NT2/D1 (cell line): ENCODE measurements around the gene F2RL2.

Source experiments
- DNase-seq: peaks from one replicate; pipeline ENCODE4 v3.0.0-alpha.2; 2011; ENCODE audit warnings: low read depth, low spot score
- H3K27me3 ChIP-seq: 2 replicates; pipeline ENCODE4 v1.6.0; 2011; ENCODE audit warnings: mild to moderate bottlenecking; ENCODE audit not compliant: insufficient read length, insufficient read depth
- H3K36me3 ChIP-seq: 2 replicates; pipeline ENCODE4 v1.6.1; 2011; ENCODE audit warnings: mild to moderate bottlenecking, low read length, mixed read lengths; ENCODE audit not compliant: insufficient read depth, insufficient read length
- H3K4me1 ChIP-seq: 2 replicates; pipeline ENCODE4 v1.5.1; 2011; ENCODE audit not compliant: insufficient read depth, insufficient read length
- H3K4me3 ChIP-seq: 2 replicates; pipeline ENCODE4 v1.5.1; 2011; ENCODE audit warnings: low read depth; ENCODE audit not compliant: insufficient read length
- H3K9ac ChIP-seq: 2 replicates; pipeline ENCODE4 v1.6.0; 2011; ENCODE audit warnings: low read depth; ENCODE audit not compliant: insufficient read length
- H3K9me3 ChIP-seq: 2 replicates; pipeline ENCODE4 v1.5.1; 2011; ENCODE audit warnings: mild to moderate bottlenecking, low read length; ENCODE audit not compliant: insufficient read depth
- SUZ12 ChIP-seq: IDR thresholded peaks from 2 replicates; pipeline ENCODE4 v1.6.1; 2011; ENCODE audit not compliant: insufficient read length, insufficient read depth; ENCODE audit errors: extremely low read depth
- YY1 ChIP-seq: IDR thresholded peaks from 2 replicates; pipeline ENCODE4 v1.6.1; 2011; ENCODE audit not compliant: insufficient read length, insufficient read depth
- ZNF274 ChIP-seq: IDR thresholded peaks from 2 replicates; pipeline ENCODE4 v1.6.1; 2011; ENCODE audit warnings: mild to moderate bottlenecking, low read depth, low read length

The F2RL2 gene

GRCh38 chr5:76660360-76660759 lies 37.2 kb upstream of the F2RL2 start:
- Histone ChIP-seq H3K36me3 (no peaks in the 10 kb centered on the region), H3K27me3 (no peaks in the 10 kb centered on the region), H3K9me3 (no peaks in the 10 kb centered on the region), H3K4me3 (no peak overlapping the region), H3K4me1 (no peaks in the 10 kb centered on the region), H3K9ac (no peak overlapping the region)
- TF ChIP-seq SUZ12 (no peak), ZNF274 (no peak)
- DNase-seq: no peak

DNA sequence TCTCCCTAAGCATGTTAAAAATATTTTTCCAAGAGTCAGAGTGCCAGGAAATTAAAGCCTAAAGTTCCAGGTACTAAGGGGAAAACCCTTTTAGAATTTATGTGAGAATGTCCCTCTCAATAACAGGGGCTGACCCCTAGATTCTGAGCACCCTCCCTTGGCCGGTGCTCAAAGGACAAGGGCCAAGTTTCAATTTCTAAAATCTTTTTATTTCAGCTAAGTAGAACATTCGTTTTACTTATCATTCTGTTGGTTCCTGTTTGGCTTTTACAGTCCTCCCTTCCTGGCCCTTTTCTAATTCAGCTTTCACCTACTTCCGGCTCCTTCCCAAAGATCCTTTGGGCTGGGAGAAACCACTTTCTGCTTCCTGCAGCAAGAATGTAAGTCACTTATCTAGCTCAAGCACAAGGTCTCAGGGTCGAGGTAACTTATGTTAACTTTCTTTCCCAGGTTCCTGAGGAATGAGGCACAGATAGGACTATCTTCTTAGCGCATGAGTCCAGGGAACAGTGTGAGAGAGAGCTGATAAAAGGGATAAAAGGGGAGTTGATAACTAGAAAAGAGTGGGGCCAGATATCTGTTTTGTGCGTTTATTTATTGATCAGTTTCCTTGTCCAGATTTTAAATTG lies 34.6 kb upstream of the F2RL2 start:
- TF ChIP-seq SUZ12 (no peak), ZNF274 (no peak), YY1 (no peak)

GRCh38 chr5:76657091-76657490 lies 33.9 kb upstream of the F2RL2 start:
- DNase-seq: no peak
- no peaks in the 10 kb centered on the region for H3K27me3 ChIP-seq
- no peak overlapping the region for H3K4me3 ChIP-seq
- H3K9me3 ChIP-seq: no peaks in the 10 kb centered on the region
- H3K4me1 ChIP-seq: no peaks in the 10 kb centered on the region
- no peaks in the 10 kb centered on the region for H3K36me3 ChIP-seq
- no peak for TF ChIP-seq ZNF274
- TF ChIP-seq YY1: no peak
- TF ChIP-seq SUZ12: no peak
- H3K9ac ChIP-seq: no peak overlapping the region

More for the DNA sequence above, 34.6 kb upstream of the F2RL2 start:
- Histone ChIP-seq H3K27me3 (no peaks in the 10 kb centered on the region), H3K4me1 (no peaks in the 10 kb centered on the region), H3K4me3 (no peak overlapping the region), H3K9ac (no peak overlapping the region), H3K36me3 (no peaks in the 10 kb centered on the region), H3K9me3 (no peaks in the 10 kb centered on the region)
- DNase-seq: no peak

- no peaks in the 10 kb centered on the region for H3K36me3 ChIP-seq
- H3K4me1 ChIP-seq: no peaks in the 10 kb centered on the region
- TF ChIP-seq ZNF274: no peak
- TF ChIP-seq SUZ12: no peak
- no peak for TF ChIP-seq YY1
- H3K9me3 ChIP-seq: peaks cover 16% of the 10 kb centered on the region; the same call in 1 of the 2 replicates
- H3K4me3 ChIP-seq: no peak overlapping the region
- no peak for DNase-seq
- H3K9ac ChIP-seq: no peak overlapping the region
- H3K27me3 ChIP-seq: no peaks in the 10 kb centered on the region
Observed at GRCh38 chr5:76652809-76653414, 29.7 kb upstream of the F2RL2 start.

DNA sequence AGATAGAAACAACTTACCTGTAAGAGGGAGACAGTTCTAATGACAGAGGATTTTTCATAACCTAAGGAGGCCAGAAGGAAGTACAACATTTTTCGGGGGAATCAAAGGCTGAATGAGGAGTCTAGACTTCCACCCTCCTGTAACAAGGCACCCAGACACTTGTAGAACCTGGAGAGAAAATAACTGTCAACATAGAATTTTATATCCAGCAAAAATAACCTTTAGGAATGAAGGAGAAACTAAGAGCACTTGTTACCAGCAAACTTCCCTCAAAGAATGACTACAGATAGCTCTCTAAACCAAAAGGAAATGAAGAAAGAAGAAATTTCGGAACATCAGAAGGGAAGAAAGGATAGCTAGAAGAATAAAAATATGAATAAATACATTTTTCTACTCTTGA lies 25.9 kb upstream of the F2RL2 start:
- TF ChIP-seq YY1: no peak
- Histone ChIP-seq H3K36me3 (no peaks in the 10 kb centered on the region), H3K4me1 (no peaks in the 10 kb centered on the region)

DNA sequence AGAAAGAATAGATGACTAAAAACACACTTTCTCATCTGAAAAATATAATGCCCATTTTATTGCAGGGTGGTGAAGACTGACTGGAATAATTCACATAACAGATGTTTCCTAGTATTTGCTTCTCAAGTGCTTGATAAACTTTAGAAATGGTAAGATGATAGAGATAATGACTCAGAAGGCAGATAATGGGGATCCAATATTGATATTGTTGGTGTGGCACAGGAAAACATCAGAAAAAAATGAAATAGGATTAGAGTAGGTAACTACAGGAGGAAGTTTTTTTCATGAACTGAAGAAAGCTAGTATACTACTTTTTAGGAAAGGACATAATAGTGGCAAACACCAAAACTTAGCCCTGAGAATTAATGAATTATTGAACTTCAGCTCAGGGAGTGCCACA lies 20.2 kb upstream of the F2RL2 start:
- Histone ChIP-seq H3K27me3 (no peaks in the 10 kb centered on the region), H3K4me3 (no peak overlapping the region), H3K9ac (no peak overlapping the region), H3K36me3 (peaks cover 3% of the 10 kb centered on the region), H3K4me1 (no peaks in the 10 kb centered on the region), H3K9me3 (no peaks in the 10 kb centered on the region; the same call in 1 of the 2 replicates)
- TF ChIP-seq SUZ12: no peak
- TF ChIP-seq ZNF274: no peak
- no peak for TF ChIP-seq YY1
- no peak for DNase-seq

More for the DNA sequence above, 25.9 kb upstream of the F2RL2 start:
- peaks cover 16% of the 10 kb centered on the region; the same call in 1 of the 2 replicates for H3K9me3 ChIP-seq
- no peak overlapping the region for H3K9ac ChIP-seq
- H3K27me3 ChIP-seq: no peaks in the 10 kb centered on the region
- no peak overlapping the region for H3K4me3 ChIP-seq
- no peak for DNase-seq

- no peak overlapping the region for H3K9ac ChIP-seq
Observed at GRCh38 chr5:76642390-76643040, 19.3 kb upstream of the F2RL2 start.

More at GRCh38 chr5:76642390-76643040, 19.3 kb upstream of the F2RL2 start:
- no peak for TF ChIP-seq ZNF274
- TF ChIP-seq SUZ12: no peak
- TF ChIP-seq YY1: no peak
- H3K9me3 ChIP-seq: no peaks in the 10 kb centered on the region
- no peaks in the 10 kb centered on the region for H3K27me3 ChIP-seq
- no peak for DNase-seq
- H3K4me3 ChIP-seq: no peak overlapping the region
- H3K4me1 ChIP-seq: no peaks in the 10 kb centered on the region
- peaks cover 3% of the 10 kb centered on the region for H3K36me3 ChIP-seq
